NCI-H2081 treated with DMSO at 0.1 percent for 48 hours (cell line): ENCODE measurements around the gene GARIN5A.
"Not testable (repeated sequence)": the region's sequence is repeated elsewhere in the genome, so short reads cannot be mapped to it uniquely, and the experiment has no call there.

ENCODE experiments used
- DNase-seq: peaks from one replicate; lab custom pipeline; 2025; lab: John Stamatoyannopoulos, UW

Gene GARIN5A

DNA sequence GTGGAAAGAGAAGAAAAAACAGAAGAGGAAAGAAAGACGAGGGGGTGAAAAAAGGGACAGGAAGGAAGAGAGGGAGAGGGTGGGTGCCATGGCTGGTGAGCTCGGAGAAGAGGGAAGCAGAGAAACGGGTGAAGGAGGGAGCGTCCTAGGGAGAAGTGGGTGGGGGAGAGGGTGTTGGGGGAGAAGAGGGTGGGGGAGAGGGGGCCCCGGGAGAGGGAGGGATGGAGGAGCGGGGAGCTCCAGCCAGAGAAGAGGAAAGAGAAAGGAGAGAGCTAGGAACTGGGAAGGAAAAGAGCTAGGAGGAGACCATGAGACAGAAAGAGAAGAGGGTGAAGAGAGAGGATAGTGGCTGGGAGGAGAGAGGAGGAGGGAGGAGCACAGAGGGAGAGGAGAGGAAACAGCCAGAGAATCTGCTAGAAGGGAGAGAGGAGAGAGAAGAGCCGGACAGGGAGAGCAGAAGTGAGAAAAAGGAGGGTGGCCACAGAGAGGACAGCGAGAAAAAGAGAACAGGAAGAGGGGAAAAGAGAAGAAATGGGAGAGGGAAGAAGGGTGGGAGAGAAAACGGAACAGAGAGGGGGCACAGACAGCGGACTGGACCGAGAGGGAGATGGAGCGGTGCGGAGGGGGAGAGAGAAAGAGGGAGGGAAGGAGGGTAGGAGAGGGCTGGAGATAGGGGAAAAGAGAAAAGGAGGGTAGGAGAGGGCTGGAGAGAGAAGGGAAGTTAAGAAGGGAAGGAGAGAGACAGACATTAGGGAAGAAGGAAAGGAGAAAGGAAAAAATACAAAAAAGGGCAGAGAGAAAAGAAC lies 11.9 kb upstream of the GARIN5A start:
- no peak for DNase-seq

GRCh38 chr19:50486823-50487515 lies 10.3 kb upstream of the GARIN5A start:
- DNase-seq, result no peak

DNA sequence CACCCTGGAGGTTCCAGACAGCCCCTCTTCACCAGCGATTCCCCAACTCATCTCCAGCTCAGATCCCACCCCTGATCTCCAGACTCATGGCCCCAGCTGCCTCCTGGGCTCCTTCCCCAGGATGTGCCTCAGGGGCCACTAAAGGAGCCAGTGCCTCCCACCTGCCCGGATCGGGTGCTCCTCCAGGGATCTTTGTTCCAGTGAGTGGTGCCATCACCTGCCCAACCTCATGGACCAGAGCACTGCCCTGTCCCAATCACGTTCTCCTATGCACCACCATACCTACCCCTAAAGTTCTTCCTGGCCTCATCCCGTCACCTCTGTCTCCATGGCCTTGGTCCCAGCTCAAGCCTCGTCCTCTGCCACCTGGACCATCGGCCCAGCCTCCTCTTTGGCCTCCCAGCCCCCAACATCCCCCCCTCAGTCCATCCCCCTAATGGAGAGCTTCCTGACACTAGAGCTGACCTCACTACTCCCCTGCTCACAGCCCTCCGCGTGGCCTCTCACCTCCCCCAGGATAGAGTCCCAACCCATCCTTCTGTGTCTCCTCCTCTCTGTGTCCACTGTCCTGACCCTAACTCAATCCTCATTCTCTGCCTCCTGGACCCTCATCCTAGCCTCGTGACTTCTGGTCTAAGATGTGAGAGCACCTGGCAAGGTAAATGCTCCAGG lies 8.8 kb upstream of the GARIN5A start:
- no peak for DNase-seq

GRCh38 chr19:50482916-50483315 lies 6.3 kb upstream of the GARIN5A start:
- DNase-seq, result no peak

DNA sequence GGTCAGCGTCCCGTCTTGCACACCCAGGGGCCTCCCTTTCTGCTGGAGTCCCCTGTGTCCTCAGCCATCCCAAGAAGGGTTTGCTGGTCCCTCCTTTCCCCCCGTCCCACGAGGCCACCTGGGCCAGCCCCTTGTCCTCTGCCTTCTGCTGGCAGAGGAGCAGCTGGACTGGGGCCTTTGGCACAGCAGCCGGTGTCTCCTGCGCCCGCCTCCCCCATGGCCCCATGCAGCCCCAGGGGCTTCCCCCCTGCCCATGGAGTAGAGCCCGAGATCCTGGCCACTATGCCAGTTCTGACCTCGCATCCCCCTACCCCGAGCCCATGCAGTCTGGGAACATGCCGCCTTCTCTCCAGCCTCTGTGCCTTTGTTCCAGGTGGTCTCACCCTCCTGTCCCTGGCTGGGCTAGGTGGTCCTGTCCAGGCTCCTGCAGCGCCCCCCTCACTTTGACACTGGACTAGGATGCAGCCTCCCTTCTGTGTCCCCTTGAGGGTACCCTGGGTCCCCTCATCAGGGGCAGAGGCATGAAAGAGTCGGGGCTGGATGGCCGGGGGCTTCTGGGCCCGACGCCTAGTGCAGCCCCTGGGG lies 5.7 kb upstream of the GARIN5A start:
- no peak for DNase-seq

GRCh38 chr19:50481351-50482149 lies 4.9 kb upstream of the GARIN5A start:
- no peak for DNase-seq

DNA sequence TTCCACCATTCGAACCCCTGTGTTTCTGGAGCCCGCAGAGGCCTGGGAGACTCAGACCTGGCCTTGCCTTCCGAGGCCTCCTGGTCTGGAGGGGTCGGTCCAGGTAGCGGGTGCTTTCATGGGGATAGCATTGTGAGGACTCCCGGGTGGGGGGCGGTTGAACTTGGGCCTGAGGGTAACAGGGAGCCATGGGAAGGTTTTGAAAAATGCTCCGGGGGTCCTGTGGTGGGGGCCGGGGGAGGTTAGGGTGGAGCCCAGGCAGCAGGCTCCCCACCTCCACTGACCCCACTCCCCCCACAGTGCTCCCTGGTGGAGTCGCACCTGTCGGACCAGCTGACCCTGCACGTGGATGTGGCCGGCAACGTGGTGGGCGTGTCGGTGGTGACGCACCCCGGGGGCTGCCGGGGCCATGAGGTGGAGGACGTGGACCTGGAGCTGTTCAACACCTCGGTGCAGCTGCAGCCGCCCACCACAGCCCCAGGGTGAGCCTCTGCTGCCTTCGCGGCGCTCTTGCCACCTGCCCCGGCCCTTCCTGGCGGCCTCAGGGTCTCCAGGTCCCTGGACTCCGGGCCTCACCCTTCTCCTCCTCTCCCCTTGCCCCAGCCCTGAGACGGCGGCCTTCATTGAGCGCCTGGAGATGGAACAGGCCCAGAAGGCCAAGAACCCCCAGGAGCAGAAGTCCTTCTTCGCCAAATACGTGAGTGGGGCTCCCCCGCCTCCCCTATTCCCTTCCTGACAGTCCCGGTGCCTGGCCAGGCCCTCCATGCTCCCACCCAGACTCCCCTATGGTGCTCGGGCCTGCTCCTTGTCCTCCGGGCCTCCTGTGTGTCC lies 3.8 kb upstream of the GARIN5A start:
- DNase-seq, result no peak

DNA sequence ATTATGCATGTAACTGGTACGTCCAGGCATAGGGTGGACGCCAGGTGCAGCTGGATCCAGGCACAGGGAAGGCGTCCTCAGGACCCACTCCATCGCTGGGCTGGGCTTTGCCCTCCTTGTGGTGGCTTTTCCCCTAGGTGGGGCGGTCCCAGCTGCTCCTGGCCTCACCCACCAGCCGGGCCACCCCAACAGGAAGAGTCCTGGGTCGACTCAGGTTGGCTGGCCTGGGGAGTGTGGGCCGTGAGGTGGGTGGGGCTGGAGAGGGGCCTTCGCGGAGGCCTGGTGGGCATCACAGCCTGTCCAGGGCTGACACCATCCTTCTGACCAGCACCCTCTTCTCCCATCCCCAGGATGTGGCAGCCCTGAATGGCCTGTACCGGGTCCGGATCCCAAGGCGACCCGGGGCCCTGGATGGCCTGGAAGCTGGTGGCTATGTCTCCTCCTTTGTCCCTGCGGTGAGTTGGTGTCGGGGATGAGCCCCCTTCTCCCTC lies 3.2 kb upstream of the GARIN5A start:
- no peak for DNase-seq

DNA sequence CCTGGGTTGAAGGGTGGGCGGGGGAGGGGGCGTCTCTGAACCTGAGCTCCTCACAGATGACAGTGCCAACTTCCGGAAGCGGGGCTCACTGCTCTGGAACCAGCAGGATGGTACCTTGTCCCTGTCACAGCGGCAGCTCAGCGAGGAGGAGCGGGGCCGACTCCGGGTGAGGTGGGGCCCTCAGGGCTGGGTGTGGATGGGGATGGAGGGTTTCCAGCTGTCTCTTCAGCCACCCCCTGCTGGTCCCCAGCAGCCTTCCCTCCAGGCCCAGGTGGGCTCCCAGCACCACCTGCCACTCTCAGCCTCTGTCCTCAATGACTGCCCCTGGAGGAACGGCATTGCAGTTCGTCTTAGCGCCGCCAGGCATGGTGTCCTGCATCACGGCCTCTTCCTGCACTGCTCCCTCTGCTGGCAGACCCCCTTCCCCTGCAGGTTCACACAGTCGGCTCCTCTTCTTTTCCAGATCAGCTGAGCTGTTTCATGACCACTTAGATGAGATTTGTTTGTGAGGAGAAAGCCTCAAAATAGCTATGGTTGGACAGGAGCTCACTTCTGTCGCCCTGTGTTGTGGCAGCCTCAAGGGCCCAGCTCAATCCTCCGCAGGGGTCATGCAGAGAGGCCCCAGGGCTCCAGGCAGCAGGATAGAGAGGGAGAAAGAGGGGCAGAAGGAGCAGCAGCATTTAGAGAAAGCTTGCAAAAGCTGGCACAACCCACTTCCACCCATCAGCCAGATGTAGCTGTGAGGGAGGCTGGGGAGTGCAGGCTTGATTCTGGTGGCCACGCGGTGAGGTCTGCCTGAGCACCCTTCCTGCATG lies 2.5 kb upstream of the GARIN5A start:
- DNase-seq, result no peak

DNA sequence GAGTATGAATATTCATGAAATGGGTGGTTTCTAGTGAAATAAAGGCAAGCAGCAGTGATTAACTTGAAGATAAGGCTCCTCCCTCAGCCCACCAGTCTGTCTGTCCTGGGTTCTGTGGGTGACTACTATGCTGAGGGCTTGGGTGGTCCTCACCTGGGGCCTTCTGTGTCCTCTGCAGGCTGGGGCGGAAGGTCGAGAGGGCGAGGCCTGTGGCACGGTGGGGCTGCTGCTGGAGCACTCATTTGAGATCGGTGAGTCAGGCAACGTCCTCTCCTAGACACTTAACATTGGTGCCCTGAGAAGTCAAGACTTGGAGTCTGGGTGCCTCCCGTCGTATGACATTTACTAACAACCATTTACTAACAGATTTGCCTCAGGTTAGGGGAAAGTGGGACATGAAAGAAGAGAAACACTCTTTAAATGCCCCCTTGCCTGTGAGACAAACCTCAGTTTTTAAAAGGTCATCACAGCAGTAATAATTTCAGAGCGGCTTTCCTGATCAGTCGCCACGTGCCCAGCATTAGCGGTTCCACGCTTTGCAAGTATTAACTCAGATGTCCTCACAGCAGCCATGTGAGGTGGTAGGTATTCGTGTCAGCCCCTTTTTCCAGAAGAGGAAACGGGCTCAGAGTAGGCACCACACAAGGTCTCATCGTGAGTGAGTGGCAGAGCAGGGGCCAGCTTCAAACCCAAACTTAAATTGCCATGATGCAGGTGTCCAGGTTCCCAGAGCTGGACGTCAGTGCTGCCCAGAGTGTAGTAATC lies 1.3 kb upstream of the GARIN5A start:
- DNase-seq, result no peak

- no peak for DNase-seq
Measured at GRCh38 chr19:50476907-50477238, 225 bp upstream of the GARIN5A start.

DNA sequence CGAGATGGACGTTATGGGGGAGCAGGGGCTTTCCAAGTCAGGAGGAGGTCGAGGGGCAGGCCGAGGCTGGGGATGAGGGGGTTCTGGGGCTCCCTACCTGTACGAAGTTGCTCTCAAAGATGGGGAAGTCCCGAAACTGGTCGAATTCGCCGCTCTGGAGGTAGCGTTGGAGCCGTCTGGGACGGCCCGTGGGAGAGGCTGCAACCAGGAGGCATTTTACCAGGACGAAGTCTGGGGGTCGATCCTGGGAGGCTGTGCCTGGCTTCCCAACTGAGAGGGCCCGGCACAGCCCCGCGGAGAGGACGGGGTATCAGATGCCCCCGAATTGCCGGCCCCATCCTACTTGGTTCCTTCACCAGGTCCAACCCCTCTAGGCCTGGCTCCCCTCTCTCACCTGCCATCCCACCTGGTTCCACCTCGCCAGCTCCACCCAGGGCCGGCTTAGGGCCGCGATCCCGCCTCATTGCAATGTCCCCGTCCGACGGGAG lies 868 bp downstream of the GARIN5A start:
- no peak for DNase-seq

- DNase-seq, result no peak
Measured at GRCh38 chr19:50475101-50475568, 1.5 kb downstream of the GARIN5A start.

- DNase-seq, result not testable (repeated sequence)
Measured at GRCh38 chr19:50473336-50473735, 3.3 kb downstream of the GARIN5A start.

- no peak for DNase-seq
Measured at GRCh38 chr19:50468818-50469217, 7.8 kb downstream of the GARIN5A start.

DNA sequence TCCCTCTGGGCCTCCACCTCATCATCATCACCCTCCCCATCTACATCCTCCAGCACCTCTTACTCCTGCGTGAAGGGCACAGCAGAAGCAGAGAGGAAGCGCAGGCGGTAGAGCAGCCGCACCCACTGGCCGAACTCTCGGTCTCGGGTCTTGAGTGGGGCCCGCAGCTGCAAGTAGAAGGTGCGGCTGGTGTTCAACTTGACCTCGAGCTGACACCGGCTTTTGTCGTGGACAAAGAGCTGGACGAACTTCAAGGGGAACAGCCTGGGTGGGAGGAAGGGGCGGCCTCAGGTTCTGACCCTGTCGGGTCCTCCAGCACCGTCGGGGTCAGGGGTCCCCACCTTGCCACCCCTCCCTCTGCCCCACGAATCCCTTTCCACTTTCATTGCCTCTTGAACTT lies 9.1 kb downstream of the GARIN5A start:
- no peak for DNase-seq

GRCh38 chr19:50466706-50467039 lies 10.0 kb downstream of the GARIN5A start:
- no peak for DNase-seq

GRCh38 chr19:50465986-50466705 lies 10.5 kb downstream of the GARIN5A start:
- no peak for DNase-seq
